ENCODE data around the gene LIPC.

LIPC gene

GRCh38 chr15:58545307-58546065 lies 113.7 kb downstream of the LIPC start:
- TF ChIP-seq ZNF565 (CRISPR knock-in tag; conservative IDR thresholded peaks at IDR 0.05; ENCODE audit: low read depth) = no peak
- no peak for TF ChIP-seq ESRRG (CRISPR knock-in tag; IDR thresholded peaks at IDR 0.05)
- no peak for TF ChIP-seq ZFP3 (CRISPR knock-in tag; IDR thresholded peaks at IDR 0.05)
- TF ChIP-seq ZC3H10 (CRISPR knock-in tag; IDR thresholded peaks at IDR 0.05) = no peak
- TF ChIP-seq ZNF70 (CRISPR knock-in tag; IDR thresholded peaks at IDR 0.05) = no peak
- no peak for TF ChIP-seq ARNTL (CRISPR knock-in tag; IDR thresholded peaks at IDR 0.05; ENCODE audit: borderline replicate concordance, low read depth)
- TF ChIP-seq TSHZ2 (CRISPR knock-in tag; IDR thresholded peaks at IDR 0.05) = no peak
- TF ChIP-seq CSRNP3 (CRISPR knock-in tag; IDR thresholded peaks at IDR 0.05) = no peak
- TF ChIP-seq TCF4 (CRISPR knock-in tag; IDR thresholded peaks at IDR 0.05; ENCODE audit: borderline replicate concordance) = no peak
- TF ChIP-seq PPARA (CRISPR knock-in tag; IDR thresholded peaks at IDR 0.05; ENCODE audit: borderline replicate concordance) = no peak
- no peak for TF ChIP-seq OSR1 (CRISPR knock-in tag; IDR thresholded peaks at IDR 0.05)
- TF ChIP-seq TOX (CRISPR knock-in tag; IDR thresholded peaks at IDR 0.05; ENCODE audit: borderline replicate concordance) = no peak
- no peak for ATAC-seq

GRCh38 chr15:58546066-58546591 lies 114.3 kb downstream of the LIPC start:
- ATAC-seq = no peak
- TF ChIP-seq ARNTL (CRISPR knock-in tag; IDR thresholded peaks at IDR 0.05; ENCODE audit: borderline replicate concordance, low read depth) = no peak
- TF ChIP-seq SNAI2 (CRISPR knock-in tag; IDR thresholded peaks at IDR 0.05) = no peak
- TF ChIP-seq PPARA (CRISPR knock-in tag; IDR thresholded peaks at IDR 0.05; ENCODE audit: borderline replicate concordance) = no peak
- no peak for TF ChIP-seq ESRRG (CRISPR knock-in tag; IDR thresholded peaks at IDR 0.05)
- no peak for TF ChIP-seq TSHZ2 (CRISPR knock-in tag; IDR thresholded peaks at IDR 0.05)
- TF ChIP-seq ZC3H10 (CRISPR knock-in tag; IDR thresholded peaks at IDR 0.05) = no peak
- TF ChIP-seq POU6F1 (CRISPR knock-in tag; IDR thresholded peaks at IDR 0.05; ENCODE audit: borderline replicate concordance, low read depth) = no peak
- TF ChIP-seq ZFP30 (CRISPR knock-in tag; IDR thresholded peaks at IDR 0.05) = no peak
- no peak for TF ChIP-seq ZNF8 (CRISPR knock-in tag; IDR thresholded peaks at IDR 0.05)
- TF ChIP-seq TCF4 (CRISPR knock-in tag; IDR thresholded peaks at IDR 0.05; ENCODE audit: borderline replicate concordance) = no peak
- no peak for TF ChIP-seq BACH2 (CRISPR knock-in tag; IDR thresholded peaks at IDR 0.05; ENCODE audit: borderline replicate concordance)
- no peak for TF ChIP-seq CREB5 (CRISPR knock-in tag; IDR thresholded peaks at IDR 0.05; ENCODE audit: low read depth)
- TF ChIP-seq GLIS3 (CRISPR knock-in tag; IDR thresholded peaks at IDR 0.05) = no peak
- no peak for TF ChIP-seq TOX (CRISPR knock-in tag; IDR thresholded peaks at IDR 0.05; ENCODE audit: borderline replicate concordance)
- no peak for TF ChIP-seq ZNF70 (CRISPR knock-in tag; IDR thresholded peaks at IDR 0.05)
- no peak for TF ChIP-seq PATZ1 (CRISPR knock-in tag; IDR thresholded peaks at IDR 0.05; ENCODE audit: borderline replicate concordance)
- no peak for TF ChIP-seq ZFP3 (CRISPR knock-in tag; IDR thresholded peaks at IDR 0.05)
- no peak for TF ChIP-seq CSDC2 (CRISPR knock-in tag; IDR thresholded peaks at IDR 0.05)
- TF ChIP-seq RARB (CRISPR knock-in tag; IDR thresholded peaks at IDR 0.05) = no peak

All from SK-N-SH treated with all-trans-retinoic acid at 6 μM for 48 hours (cell line).